CD4-positive, alpha-beta T cell (primary cell): ENCODE results near the gene GBGT1. TPM values are rescaled to one million over a fixed set of nuclear protein-coding genes. Genes with fewer than 3 reads are reported as not detected.

Experiments used
- ATAC-seq: fragments of 200-7000 bp; cut with Tn5 transposase; one replicate; pipeline ENCODE4 v1.10.0; 2022; ENCODE audit warnings: mild to moderate bottlenecking; ENCODE audit not compliant: poor library complexity
- CTCF ChIA-PET: fragments of 350-600 bp; sonication (Branson Sonifier 250); formaldehyde crosslinking; loops from one replicate; lab custom pipeline; 2021; ENCODE audit warnings: antibody characterized with exemption, inconsistent platforms; lab: Charles Lee
- POLR2A ChIA-PET: fragments of 350-600 bp; sonication (Branson Sonifier 250); formaldehyde crosslinking; loops from one replicate; lab custom pipeline; 2021; ENCODE audit warnings: antibody characterized with exemption, inconsistent platforms; lab: Charles Lee
- DNase-seq, 14 experiments: peaks; one replicate each; pipeline ENCODE4 v3.0.0-alpha.2; 2013 to 2020; ENCODE audit warnings: mixed read lengths in 2 of 14
- H3K27ac ChIP-seq, 2 donors: one replicate each; pipeline versions ENCODE4 v1.5.1 to v1.7.0; 2013; ENCODE audit warnings: low read length in 2 of 2, low read depth in 1 of 2, mild to moderate bottlenecking in 1 of 2
- H3K27me3 ChIP-seq, 2 experiments: 1 replicate in 1 of 2; 2 replicates in 1 of 2; pipeline versions ENCODE4 v1.6.1 to v1.7.0; 2013; ENCODE audit warnings: low read length in 2 of 2, control low read depth in 1 of 2, mild to moderate bottlenecking in 1 of 2, moderate library complexity in 1 of 2; ENCODE audit not compliant: insufficient read depth in 2 of 2, control insufficient read depth in 1 of 2
- H3K36me3 ChIP-seq: one replicate; pipeline ENCODE4 v1.6.1; 2013; ENCODE audit warnings: low read length, control low read depth; ENCODE audit not compliant: insufficient read depth
- H3K4me1 ChIP-seq: one replicate; pipeline ENCODE4 v1.6.1; 2013; ENCODE audit warnings: low read length, control low read depth; ENCODE audit not compliant: insufficient read depth
- H3K4me3 ChIP-seq: one replicate; pipeline ENCODE4 v1.5.1; 2013; ENCODE audit warnings: mild to moderate bottlenecking, low read length, moderate library complexity
- H3K9me3 ChIP-seq, 2 experiments: 1 replicate in 1 of 2; 2 replicates in 1 of 2; pipeline versions ENCODE4 v1.6.1 to v1.7.0; 2013; ENCODE audit warnings: low read length in 2 of 2, mild to moderate bottlenecking in 2 of 2, control low read depth in 1 of 2, moderate library complexity in 1 of 2; ENCODE audit not compliant: control insufficient read depth in 1 of 2, insufficient read depth in 1 of 2
- H3K27ac Mint-ChIP-seq: one replicate; pipeline ENCODE4 v1.8.0; 2020; ENCODE audit warnings: mixed read lengths
- H3K27me3 Mint-ChIP-seq: one replicate; pipeline ENCODE4 v1.8.0; 2021; ENCODE audit warnings: mixed read lengths
- H3K36me3 Mint-ChIP-seq: one replicate; pipeline ENCODE4 v1.8.0; 2021; ENCODE audit warnings: low read depth, mixed read lengths
- H3K4me1 Mint-ChIP-seq: one replicate; pipeline ENCODE4 v1.8.0; 2021; ENCODE audit warnings: low read depth, mixed read lengths
- H3K4me3 Mint-ChIP-seq: one replicate; pipeline ENCODE4 v1.8.0; 2020; ENCODE audit warnings: mild to moderate bottlenecking, mixed read lengths
- H3K9me3 Mint-ChIP-seq: one replicate; pipeline ENCODE4 v1.8.0; 2020; ENCODE audit warnings: mixed read lengths
- intact Hi-C, 2 experiments: fragments of 100-400 bp; cut with DNase I in 1 of 2; cut with micrococcal nuclease in 1 of 2; formaldehyde crosslinking; loops; one replicate each; pipeline versions ENCODE4 v1.15.1 to v1.9.0; 2023 to 2025; cut with DNase I, micrococcal nuclease
- total RNA-seq, 174 experiments: library from RNA in 2 of 174; stranded (reverse) in 2 of 174; gene quantifications; one replicate each; pipeline ENCODE4 v1.2.3 and lab custom pipeline; 2021 to 2026
- TF ChIP-seq, protein P1 (sequence below): fragments of 200-600 bp; IDR thresholded peaks from one replicate; pipeline ENCODE4 v1.8.0; 2022; ENCODE audit warnings: antibody characterized with exemption, mild to moderate bottlenecking

Gene GBGT1
- total RNA-seq, 2 experiments from 2014 or later = 1.3 to 1.8 TPM

GRCh38 chr9:133151601-133152525, 11.9 kb downstream of the GBGT1 start:
- H3K9me3 Mint-ChIP-seq = no peaks in the 10 kb centered on the region
- no peak for ATAC-seq
- H3K27me3 Mint-ChIP-seq = no peaks in the 10 kb centered on the region
- Histone ChIP-seq H3K4me1 (peaks cover 25% of the 10 kb centered on the region), H3K4me3 (no peak overlapping the region), H3K9me3 (no peaks in the 10 kb centered on the region), H3K27ac (no peak overlapping the region), H3K27me3 (no peaks in the 10 kb centered on the region), H3K36me3 (peaks cover under 1% of the 10 kb centered on the region)
- DNase-seq = no peak
- POLR2A ChIA-PET = no interaction called here
- CTCF ChIA-PET = interaction anchor here (1.2 kb wide), 1 partner anchor 130 kb away, joined by 3 read pairs; no protein-coding TSS in a partner anchor
- peaks cover 18% of the 10 kb centered on the region for H3K4me1 Mint-ChIP-seq
- TF ChIP-seq, protein P1, sequence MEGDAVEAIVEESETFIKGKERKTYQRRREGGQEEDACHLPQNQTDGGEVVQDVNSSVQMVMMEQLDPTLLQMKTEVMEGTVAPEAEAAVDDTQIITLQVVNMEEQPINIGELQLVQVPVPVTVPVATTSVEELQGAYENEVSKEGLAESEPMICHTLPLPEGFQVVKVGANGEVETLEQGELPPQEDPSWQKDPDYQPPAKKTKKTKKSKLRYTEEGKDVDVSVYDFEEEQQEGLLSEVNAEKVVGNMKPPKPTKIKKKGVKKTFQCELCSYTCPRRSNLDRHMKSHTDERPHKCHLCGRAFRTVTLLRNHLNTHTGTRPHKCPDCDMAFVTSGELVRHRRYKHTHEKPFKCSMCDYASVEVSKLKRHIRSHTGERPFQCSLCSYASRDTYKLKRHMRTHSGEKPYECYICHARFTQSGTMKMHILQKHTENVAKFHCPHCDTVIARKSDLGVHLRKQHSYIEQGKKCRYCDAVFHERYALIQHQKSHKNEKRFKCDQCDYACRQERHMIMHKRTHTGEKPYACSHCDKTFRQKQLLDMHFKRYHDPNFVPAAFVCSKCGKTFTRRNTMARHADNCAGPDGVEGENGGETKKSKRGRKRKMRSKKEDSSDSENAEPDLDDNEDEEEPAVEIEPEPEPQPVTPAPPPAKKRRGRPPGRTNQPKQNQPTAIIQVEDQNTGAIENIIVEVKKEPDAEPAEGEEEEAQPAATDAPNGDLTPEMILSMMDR = no peak
- peak overlapping the region; percentile 80 for H3K4me3 Mint-ChIP-seq
- H3K36me3 Mint-ChIP-seq = peaks cover 9% of the 10 kb centered on the region
- intact Hi-C loops = no loop called here
- H3K27ac Mint-ChIP-seq = peak overlapping the region; percentile 54

DNA sequence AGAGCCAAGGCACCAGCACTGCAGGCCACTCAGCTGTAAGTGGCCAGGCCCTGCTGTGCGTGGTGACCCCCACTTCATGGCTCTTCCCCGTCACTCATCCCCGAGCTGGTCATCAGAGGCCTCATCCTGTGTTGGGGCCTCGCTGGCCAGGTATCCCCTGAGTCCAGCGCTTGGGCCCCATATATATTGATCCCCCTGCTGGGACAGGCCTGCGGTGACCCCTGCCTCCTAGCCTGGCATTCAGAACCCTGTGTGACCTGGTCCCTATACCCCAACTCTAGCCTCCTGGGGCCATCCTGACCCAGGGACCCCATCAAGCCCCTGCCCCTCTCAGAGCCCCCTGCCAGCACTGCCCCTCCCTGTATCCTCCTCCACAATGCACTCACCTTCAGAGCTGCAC, 12.7 kb downstream of the GBGT1 start:
- TF ChIP-seq, protein P1 = no peak
- ATAC-seq (no peak), DNase-seq (peak in 1 of 14 experiments; percentile 37)
- no peaks in the 10 kb centered on the region for H3K27me3 Mint-ChIP-seq
- peaks cover 6% of the 10 kb centered on the region for H3K36me3 ChIP-seq
- ChIA-PET CTCF (interaction anchor here (1.2 kb wide), 1 partner anchor 129 kb away, joined by 3 read pairs; no protein-coding TSS in a partner anchor), POLR2A (no interaction called here)
- no peaks in the 10 kb centered on the region for H3K9me3 Mint-ChIP-seq
- H3K36me3 Mint-ChIP-seq = peaks cover 9% of the 10 kb centered on the region
- H3K4me3 Mint-ChIP-seq = peak overlapping the region; percentile 80
- H3K27me3 ChIP-seq = no peaks in the 10 kb centered on the region
- H3K27ac ChIP-seq = no peak overlapping the region
- H3K4me1 ChIP-seq = peaks cover 29% of the 10 kb centered on the region
- H3K4me1 Mint-ChIP-seq = peaks cover 18% of the 10 kb centered on the region
- H3K27ac Mint-ChIP-seq = peak overlapping the region; percentile 43
- no peak overlapping the region for H3K4me3 ChIP-seq
- intact Hi-C loops = no loop called here
- H3K9me3 ChIP-seq = no peaks in the 10 kb centered on the region

DNA sequence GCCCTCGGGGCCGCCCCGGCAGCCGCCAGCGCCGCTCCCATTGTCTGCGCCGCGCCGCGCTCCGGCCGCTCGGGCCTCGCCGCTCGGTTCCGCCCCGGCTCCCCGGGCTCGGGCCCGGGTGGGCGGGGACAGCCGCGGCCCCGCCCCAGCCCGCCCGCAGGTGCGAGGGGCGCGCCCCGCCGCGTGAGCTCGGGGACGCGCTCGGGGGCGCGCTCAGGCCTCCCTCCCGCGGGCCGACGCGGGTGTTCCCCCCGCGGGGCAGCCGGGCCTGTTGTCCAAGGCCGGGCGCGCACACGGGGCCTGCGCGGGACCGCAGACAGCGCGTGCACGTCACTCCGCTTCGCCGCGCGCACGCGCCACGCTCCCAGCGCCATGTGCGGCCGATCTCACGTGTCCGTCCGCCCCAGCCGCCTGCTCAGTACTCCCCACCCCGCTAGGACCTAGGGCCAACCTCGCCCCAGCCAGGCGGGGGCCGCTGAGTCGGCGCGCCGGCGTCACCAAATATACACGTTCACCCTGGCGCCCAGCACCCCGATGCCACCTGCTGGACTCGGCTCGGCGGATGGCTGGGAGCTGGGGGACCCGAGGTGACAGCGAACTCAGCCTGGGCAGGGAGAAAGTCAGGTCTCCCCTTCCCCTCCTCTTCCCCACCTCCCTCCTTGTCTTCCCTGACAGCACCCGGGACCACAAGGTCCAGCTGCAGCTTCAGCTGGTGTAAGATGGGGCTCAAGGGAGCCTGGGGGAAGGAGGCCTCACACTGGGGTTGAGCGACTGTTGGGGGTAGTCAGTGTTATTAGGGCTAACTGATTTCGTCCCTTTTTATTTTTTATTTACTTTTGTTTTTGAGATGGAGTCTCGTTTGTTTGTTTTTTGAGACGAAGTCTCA, 14.3 kb downstream of the GBGT1 start:
- Histone ChIP-seq H3K4me1 (peaks cover 43% of the 10 kb centered on the region), H3K27me3 (no peaks in the 10 kb centered on the region), H3K27ac (peak overlapping the region; percentile 60 to 74), H3K36me3 (peaks cover 10% of the 10 kb centered on the region), H3K4me3 (peak overlapping the region; percentile 58), H3K9me3 (no peaks in the 10 kb centered on the region)
- peaks cover 13% of the 10 kb centered on the region for H3K36me3 Mint-ChIP-seq
- TF ChIP-seq, protein P1 = peak; percentile 44
- H3K4me3 Mint-ChIP-seq = peak overlapping the region; percentile 88
- H3K4me1 Mint-ChIP-seq = peaks cover 33% of the 10 kb centered on the region
- POLR2A ChIA-PET = interaction anchor here (0.9 to 2.3 kb wide), 16 partner anchors 9 to 360 kb away, joined by 3 to 22 read pairs (median 5); partner anchors contain the start of genes GTF3C5 and RALGDS
- H3K27ac Mint-ChIP-seq = peak overlapping the region; percentile 87
- DNase-seq (peak; percentile 64 to 95 (median 73)), ATAC-seq (peak; percentile 43)
- CTCF ChIA-PET = interaction anchor here (0.6 to 4.1 kb wide), 12 partner anchors 13 to 127 kb away, joined by 3 to 39 read pairs (median 5); partner anchors contain the start of gene GTF3C5
- intact Hi-C loops = loop anchor here (1.0 to 10.0 kb wide), 4 partner anchors 28 to 205 kb away; partner anchors contain the start of genes RALGDS (in 1 of the 2) and TSC1 (in 1 of the 2)
- H3K9me3 Mint-ChIP-seq = no peaks in the 10 kb centered on the region
- no peaks in the 10 kb centered on the region for H3K27me3 Mint-ChIP-seq
